ENCODE results near the gene MAGI2. TPM values are rescaled to one million over a fixed set of nuclear protein-coding genes. Genes with fewer than 3 reads are reported as not detected.

Gene MAGI2
- polyA plus RNA-seq, 3 donors from 2014 or later, result not detected

DNA sequence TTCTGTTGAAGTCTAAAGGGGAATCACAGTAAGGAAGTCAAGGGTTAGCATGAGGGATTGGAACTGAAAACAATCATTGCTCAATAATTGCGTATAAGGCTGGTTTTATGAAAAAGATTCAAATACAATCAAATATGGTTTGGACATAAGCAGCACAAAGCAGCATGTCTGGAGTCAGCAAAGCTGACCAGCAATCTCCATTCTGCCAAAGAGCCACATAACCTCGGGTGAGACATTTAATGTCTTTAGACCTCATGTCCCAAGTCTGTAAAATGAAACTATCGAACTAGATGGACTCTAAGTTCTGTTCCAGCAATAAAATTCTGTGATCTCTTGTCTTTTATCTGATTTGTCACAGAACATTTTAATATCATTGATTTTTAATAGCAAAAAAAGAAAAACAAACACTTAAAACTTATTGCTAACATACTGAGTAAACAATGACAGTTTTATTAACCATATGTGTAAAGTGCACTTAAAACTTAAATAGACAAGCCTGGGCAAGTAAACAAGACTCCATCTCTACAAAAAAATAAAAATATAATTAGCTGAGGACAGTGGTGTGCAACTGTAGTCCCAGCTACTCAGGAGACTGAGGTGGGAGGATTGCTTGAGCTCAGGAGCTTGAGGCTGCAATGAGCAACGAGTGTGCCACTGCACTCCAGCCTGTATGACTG is 217.0 kb downstream of the MAGI2 start:
- H3K4me3 Mint-ChIP-seq, result no peak overlapping the region
- H3K36me3 Mint-ChIP-seq, result peaks cover 0 to 4% (median 0%) of the 10 kb centered on the region in 3 donors
- DNase-seq, result no peak
- peaks cover 5 to 35% (median 12%) of the 10 kb centered on the region in 6 donors for H3K9me3 Mint-ChIP-seq
- peaks cover 0 to 2% (median 0%) of the 10 kb centered on the region in 3 donors for H3K27me3 Mint-ChIP-seq (ENCODE audit: low read depth in 3 of 3)
- H3K4me1 Mint-ChIP-seq, result no peaks in the 10 kb centered on the region
- H3K27ac Mint-ChIP-seq, result no peak overlapping the region

DNA sequence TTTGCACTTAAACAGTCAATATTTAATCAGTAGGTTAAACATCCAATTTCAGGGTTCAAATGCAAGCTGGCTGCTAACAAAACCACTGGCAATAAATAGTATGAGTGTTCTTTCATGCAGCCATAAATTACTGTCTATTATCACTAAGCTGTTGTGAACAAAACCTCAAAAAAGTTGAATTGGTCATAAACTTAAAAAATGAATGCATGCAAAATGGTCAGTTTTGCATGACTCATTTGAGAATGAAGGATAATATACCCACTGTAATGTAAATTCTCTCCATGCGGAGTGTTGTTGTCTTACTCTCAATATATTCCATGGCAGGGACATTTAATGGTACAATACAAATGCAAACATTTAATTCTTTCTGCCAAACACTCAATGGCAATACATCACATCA is 226.4 kb downstream of the MAGI2 start:
- H3K27ac Mint-ChIP-seq, result no peak overlapping the region
- H3K9me3 Mint-ChIP-seq, result peaks cover 4 to 42% (median 8%) of the 10 kb centered on the region in 6 donors
- H3K27me3 Mint-ChIP-seq (ENCODE audit: low read depth in 3 of 3), result no peaks in the 10 kb centered on the region
- no peak for DNase-seq
- no peaks in the 10 kb centered on the region for H3K4me1 Mint-ChIP-seq
- no peaks in the 10 kb centered on the region for H3K36me3 Mint-ChIP-seq
- no peak overlapping the region for H3K4me3 Mint-ChIP-seq

DNA sequence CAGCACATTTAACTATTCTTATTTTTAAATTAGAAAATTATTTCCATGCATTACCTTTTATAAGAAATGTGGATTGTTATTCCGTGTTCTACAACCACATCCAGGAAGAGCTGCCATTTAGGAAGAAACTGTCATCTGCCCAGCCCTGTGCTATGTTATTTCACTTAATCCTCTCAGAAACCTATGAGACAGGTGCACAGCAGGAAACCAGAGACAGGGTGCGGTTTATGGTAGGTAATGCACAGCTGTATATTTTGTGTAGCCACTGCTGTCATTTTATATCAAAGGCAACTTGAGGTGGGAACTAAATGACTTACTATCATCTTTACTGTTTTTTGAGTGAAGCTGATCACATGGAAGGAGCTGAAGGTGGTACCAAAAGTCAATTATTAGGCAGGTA is 232.3 kb downstream of the MAGI2 start:
- Mint-ChIP-seq H3K9me3 (peaks cover 0 to 38% (median 7%) of the 10 kb centered on the region in 6 donors), H3K27ac (no peak overlapping the region), H3K27me3 (ENCODE audit: low read depth in 3 of 3) (no peaks in the 10 kb centered on the region), H3K4me1 (no peaks in the 10 kb centered on the region), H3K36me3 (no peaks in the 10 kb centered on the region), H3K4me3 (no peak overlapping the region)
- DNase-seq, result no peak

DNA sequence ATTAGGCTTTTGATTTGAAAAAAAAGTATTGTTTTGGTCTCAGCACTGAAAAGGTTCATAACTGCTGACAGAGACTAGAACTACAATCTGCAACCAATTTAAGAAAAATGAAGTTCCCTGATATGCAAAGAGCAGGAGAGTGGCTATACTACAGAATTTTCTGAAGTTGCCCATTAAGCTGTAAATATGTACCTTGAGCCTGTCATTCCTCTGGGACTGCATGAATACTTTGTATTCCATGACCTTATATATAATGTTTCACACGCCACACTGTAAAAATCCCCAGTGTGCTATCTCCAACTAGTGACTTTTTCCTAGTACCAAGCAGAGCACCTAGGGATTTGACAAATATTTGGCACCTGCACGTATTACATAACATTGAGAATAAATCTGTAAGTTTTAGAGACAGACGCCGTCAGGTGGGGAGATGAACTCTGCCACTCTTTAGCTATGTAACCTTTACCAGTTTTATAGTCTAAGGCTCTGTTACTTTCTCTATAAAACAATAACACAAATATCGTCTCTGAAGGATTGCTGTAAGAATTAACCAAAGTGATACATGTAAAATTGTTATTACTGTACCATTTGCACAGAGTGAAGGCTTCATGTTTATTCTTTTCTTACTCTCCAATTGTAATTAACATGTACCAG is 235.4 kb downstream of the MAGI2 start:
- DNase-seq, result no peak
- no peaks in the 10 kb centered on the region for H3K4me1 Mint-ChIP-seq

DNA sequence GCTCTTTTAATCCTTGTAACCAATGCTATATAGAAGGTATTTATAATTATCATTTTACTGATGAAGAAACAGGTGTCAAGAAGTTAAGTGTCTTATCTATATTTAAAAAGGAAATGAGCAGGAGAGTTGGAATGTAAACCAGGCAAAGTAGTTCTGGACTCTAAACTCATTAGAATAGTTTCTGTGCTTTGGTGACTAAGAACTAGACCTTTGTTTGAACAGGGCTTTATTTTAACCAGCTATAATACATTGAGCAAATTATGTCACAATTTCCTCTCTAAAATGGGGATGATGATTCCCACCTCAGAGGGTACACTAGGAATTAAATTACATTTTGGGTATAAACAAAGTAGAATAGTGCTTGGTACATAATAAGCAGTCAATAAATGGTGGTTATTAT is 236.0 kb downstream of the MAGI2 start:
- H3K36me3 Mint-ChIP-seq, result peaks cover 0 to 4% (median 0%) of the 10 kb centered on the region in 3 donors
- H3K27me3 Mint-ChIP-seq (ENCODE audit: low read depth in 3 of 3), result no peaks in the 10 kb centered on the region

More for the DNA sequence above, 235.4 kb downstream of the MAGI2 start:
- Mint-ChIP-seq H3K27me3 (ENCODE audit: low read depth in 3 of 3) (no peaks in the 10 kb centered on the region), H3K9me3 (peaks cover 3 to 36% (median 9%) of the 10 kb centered on the region in 6 donors), H3K27ac (no peak overlapping the region), H3K4me3 (no peak overlapping the region), H3K36me3 (peaks cover 0 to 4% (median 0%) of the 10 kb centered on the region in 3 donors)

DNA sequence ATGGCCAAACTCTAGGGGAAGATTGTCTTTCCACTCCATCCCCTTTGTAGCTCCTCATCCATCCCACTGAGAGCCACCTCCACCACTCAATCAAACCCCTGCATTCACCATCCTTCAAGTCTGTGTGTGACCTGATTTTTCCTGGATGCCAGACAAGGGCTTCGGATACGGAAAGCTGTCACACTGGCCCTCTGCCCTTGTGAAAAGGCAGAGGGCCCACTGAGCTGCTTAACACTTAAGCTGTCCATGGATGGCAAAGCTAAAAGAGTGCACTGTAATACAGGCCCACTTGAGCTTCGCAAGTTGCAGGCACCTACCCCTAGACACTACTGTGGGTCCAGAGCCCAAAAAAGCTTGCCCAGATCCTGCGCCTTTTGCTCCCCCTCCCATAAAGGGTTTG is 237.2 kb downstream of the MAGI2 start:
- H3K27ac Mint-ChIP-seq, result no peak overlapping the region
- H3K4me3 Mint-ChIP-seq, result no peak overlapping the region
- H3K4me1 Mint-ChIP-seq, result no peaks in the 10 kb centered on the region
- H3K9me3 Mint-ChIP-seq, result peaks cover 2 to 30% (median 10%) of the 10 kb centered on the region in 6 donors
- H3K27me3 Mint-ChIP-seq (ENCODE audit: low read depth in 3 of 3), result no peaks in the 10 kb centered on the region
- peaks cover 0 to 4% (median 0%) of the 10 kb centered on the region in 3 donors for H3K36me3 Mint-ChIP-seq
- no peak for DNase-seq

More for the DNA sequence above, 236.0 kb downstream of the MAGI2 start:
- Mint-ChIP-seq H3K27ac (no peak overlapping the region), H3K9me3 (peaks cover 3 to 36% (median 11%) of the 10 kb centered on the region in 6 donors), H3K4me3 (no peak overlapping the region), H3K4me1 (no peaks in the 10 kb centered on the region)
- DNase-seq, result no peak

DNA sequence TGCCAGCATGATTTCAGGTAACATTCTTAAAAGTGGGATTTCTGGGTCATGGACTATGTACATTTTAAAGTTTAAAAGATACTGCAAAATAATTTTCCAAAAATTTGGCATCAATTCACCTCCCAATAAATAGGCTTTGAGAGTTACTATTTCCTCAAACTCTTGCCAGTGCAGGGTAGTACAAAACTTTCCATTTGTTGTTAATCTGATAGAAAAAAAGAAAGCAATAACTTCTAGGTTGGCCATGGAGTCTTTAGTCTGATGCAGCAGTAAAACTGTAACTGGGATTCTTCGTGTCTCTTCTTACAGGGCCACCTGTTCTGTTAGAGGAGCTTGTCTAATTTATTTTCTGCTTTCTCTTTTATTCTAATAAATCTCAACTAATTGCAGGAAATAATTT is 241.1 kb downstream of the MAGI2 start:
- H3K4me1 Mint-ChIP-seq, result no peaks in the 10 kb centered on the region
- H3K27ac Mint-ChIP-seq, result no peak overlapping the region
- no peak for DNase-seq
- H3K9me3 Mint-ChIP-seq, result peaks cover 8 to 46% (median 12%) of the 10 kb centered on the region in 6 donors
- H3K4me3 Mint-ChIP-seq, result no peak overlapping the region
- H3K36me3 Mint-ChIP-seq, result peaks cover 0 to 4% (median 0%) of the 10 kb centered on the region in 3 donors
- H3K27me3 Mint-ChIP-seq (ENCODE audit: low read depth in 3 of 3), result no peaks in the 10 kb centered on the region

DNA sequence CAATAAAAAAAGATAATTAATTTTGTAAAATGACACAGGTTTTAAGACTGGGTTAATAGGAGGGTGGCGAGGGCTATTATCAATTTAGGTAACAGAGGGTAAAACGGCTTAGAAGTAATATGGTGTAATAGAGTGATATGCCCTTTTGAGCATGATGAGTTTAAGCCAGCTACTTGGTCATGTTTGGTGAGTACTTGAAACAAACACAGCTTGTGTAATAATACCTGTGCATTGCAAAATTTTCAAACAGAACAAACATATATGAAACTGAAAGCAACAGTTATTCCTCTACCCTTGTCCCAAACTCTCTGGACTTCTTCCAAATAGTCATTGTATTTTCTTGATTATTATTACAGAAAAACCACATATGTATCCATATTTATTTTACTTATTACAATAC is 241.7 kb downstream of the MAGI2 start:
- Mint-ChIP-seq H3K9me3 (peaks cover 8 to 45% (median 13%) of the 10 kb centered on the region in 6 donors), H3K27me3 (ENCODE audit: low read depth in 3 of 3) (peaks cover 0 to under 1% (median 0%) of the 10 kb centered on the region in 3 donors), H3K27ac (no peak overlapping the region), H3K4me3 (no peak overlapping the region), H3K4me1 (no peaks in the 10 kb centered on the region), H3K36me3 (peaks cover 0 to 4% (median 0%) of the 10 kb centered on the region in 3 donors)
- DNase-seq, result no peak

DNA sequence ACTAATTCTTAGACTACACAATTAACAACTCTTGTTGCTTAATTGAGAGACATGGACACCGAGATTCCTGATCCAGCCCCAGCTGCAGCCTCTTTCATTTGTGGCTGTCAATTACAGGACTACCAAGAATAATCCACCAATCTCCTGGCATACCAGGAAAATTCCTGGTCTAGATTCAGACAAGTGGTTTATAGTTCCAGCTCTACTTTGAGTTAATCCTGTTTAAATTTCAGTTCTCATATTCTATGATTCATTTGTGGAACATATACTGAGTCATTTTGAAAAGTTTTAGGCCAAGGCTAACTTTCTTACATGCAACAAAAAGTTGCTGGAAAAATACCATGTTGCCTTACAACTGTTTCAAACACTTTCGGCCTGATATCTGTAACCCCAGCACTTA is 253.5 kb downstream of the MAGI2 start:
- no peaks in the 10 kb centered on the region for H3K4me1 Mint-ChIP-seq
- DNase-seq, result no peak
- peaks cover 5 to 37% (median 14%) of the 10 kb centered on the region in 6 donors for H3K9me3 Mint-ChIP-seq
- H3K27ac Mint-ChIP-seq, result no peak overlapping the region
- peaks cover 0 to 1% (median 1%) of the 10 kb centered on the region in 3 donors for H3K27me3 Mint-ChIP-seq (ENCODE audit: low read depth in 3 of 3)
- no peak overlapping the region for H3K4me3 Mint-ChIP-seq
- H3K36me3 Mint-ChIP-seq, result no peaks in the 10 kb centered on the region

DNA sequence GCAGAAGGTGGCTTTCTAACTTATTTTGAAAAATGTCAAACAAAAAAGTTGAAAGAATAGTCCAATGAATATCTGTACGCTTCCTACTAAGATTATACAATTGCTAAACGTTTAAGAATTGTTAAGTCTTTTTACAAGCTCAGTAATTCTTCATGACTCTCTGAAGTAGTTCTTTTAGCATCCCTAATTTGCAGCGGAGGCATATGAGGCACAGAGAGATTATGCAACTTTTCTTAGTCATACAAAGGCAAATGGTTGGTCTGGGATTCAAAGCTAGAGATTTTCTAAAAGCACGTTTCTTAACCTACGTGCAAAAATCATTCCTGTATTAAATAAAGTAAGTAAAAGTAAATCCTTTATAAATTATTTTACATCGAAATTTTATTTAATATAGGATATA is 254.2 kb downstream of the MAGI2 start:
- H3K9me3 Mint-ChIP-seq, result peaks cover 5 to 32% (median 10%) of the 10 kb centered on the region in 6 donors
- H3K36me3 Mint-ChIP-seq, result no peaks in the 10 kb centered on the region
- H3K27me3 Mint-ChIP-seq (ENCODE audit: low read depth in 3 of 3), result peaks cover 0 to 1% (median 1%) of the 10 kb centered on the region in 3 donors
- no peak overlapping the region for H3K4me3 Mint-ChIP-seq
- H3K27ac Mint-ChIP-seq, result no peak overlapping the region
- DNase-seq, result no peak
- H3K4me1 Mint-ChIP-seq, result no peaks in the 10 kb centered on the region

DNA sequence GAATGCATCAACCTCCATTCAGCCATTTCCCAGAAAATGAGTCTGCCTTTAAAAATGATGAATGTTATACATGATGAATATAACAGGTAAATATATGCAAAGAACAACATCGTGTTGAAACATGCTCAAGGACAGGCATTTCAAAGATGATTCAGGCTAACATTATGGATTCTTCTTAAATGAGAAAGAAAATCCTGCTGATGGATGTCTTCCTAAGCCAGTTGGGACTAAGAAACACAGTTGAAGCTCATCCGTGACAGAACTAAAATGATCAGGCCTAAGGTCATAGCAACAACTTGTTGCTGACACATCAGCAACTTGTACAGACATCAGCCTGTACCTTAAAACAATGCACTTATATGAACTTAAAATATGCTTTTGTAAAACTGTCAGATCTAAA is 267.9 kb downstream of the MAGI2 start:
- Mint-ChIP-seq H3K27ac (no peak overlapping the region), H3K27me3 (ENCODE audit: low read depth in 3 of 3) (peaks cover 0 to 2% (median 1%) of the 10 kb centered on the region in 3 donors), H3K36me3 (no peaks in the 10 kb centered on the region), H3K9me3 (peaks cover 3 to 23% (median 10%) of the 10 kb centered on the region in 6 donors), H3K4me3 (no peak overlapping the region), H3K4me1 (no peaks in the 10 kb centered on the region)
- DNase-seq, result no peak

DNA sequence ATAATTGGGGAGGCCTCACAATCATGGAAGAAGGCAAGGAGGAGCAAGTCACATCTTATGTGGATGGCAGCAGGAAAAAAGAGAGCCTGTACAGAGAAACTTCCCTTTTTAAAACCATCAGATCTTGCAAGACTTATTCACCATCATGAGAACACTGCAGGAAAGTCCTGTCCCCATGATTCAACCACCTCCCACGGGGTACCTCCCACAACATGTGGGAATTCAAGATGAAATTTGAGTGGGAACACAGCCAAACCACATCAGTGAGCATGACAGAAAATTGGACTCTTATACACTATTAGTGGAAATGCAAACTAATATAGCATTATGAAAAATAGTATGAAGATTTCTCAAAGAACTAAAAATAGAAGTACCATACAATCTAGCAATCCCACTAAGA is 271.2 kb downstream of the MAGI2 start:
- no peak overlapping the region for H3K27ac Mint-ChIP-seq

DNA sequence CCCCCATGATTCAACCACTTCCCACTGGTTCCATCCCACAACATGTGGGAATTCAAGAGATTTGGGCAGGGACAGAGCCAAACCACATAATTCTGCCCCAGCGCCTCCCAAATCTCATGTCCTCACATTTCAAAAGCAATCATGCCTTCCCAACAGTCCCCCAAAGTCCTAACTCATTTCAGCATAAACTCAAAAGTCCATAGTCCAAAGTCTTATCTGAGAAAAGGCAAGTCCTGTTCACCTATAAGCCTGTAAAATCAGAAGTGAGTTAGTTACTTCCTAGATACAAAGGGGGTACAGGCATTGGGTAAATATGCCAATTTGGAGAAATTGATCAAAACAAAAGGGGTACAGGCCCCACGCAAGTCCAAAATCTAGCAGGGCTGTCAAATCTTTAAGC is 272.9 kb downstream of the MAGI2 start:
- Mint-ChIP-seq H3K4me3 (no peak overlapping the region), H3K4me1 (no peaks in the 10 kb centered on the region), H3K27me3 (ENCODE audit: low read depth in 3 of 3) (no peaks in the 10 kb centered on the region), H3K27ac (no peak overlapping the region), H3K36me3 (no peaks in the 10 kb centered on the region), H3K9me3 (peaks cover 3 to 34% (median 15%) of the 10 kb centered on the region in 6 donors)
- DNase-seq, result no peak

More for the DNA sequence above, 271.2 kb downstream of the MAGI2 start:
- Mint-ChIP-seq H3K9me3 (peaks cover 3 to 34% (median 15%) of the 10 kb centered on the region in 6 donors), H3K4me1 (no peaks in the 10 kb centered on the region), H3K36me3 (no peaks in the 10 kb centered on the region), H3K27me3 (ENCODE audit: low read depth in 3 of 3) (no peaks in the 10 kb centered on the region), H3K4me3 (no peak overlapping the region)
- DNase-seq, result no peak

DNA sequence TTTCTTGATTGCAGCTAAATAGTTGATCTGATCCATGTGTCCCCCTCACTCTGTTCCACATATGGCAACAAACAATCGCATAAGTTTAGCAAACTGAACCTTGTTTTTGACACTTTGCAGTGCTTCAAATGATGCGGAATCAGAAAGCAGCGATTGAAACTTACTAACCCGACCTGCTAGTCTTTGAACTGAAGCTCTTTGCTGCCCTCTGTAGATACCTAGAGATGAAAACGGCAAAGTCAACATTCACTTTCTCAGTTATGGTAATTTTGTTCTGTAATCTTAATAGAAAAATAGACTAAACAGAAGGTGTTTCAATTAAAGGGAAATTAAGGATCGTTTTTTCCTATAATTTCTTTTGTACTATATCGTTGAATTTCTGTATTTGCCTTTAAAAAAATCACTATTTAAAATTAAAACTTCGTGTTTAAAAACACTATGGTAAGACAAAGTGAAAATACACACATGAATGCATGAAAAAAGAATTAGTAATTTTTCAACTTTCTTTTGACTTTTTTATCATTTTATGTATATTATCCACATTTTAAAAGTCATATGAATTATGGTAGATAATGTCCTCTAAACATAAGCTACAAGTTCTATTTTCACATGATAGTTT is 276.5 kb downstream of the MAGI2 start:
- no peaks in the 10 kb centered on the region for H3K27me3 Mint-ChIP-seq (ENCODE audit: low read depth in 3 of 3)
- H3K4me3 Mint-ChIP-seq, result no peak overlapping the region
- H3K27ac Mint-ChIP-seq, result no peak overlapping the region
- peaks cover 3 to 23% (median 13%) of the 10 kb centered on the region in 6 donors for H3K9me3 Mint-ChIP-seq
- no peaks in the 10 kb centered on the region for H3K4me1 Mint-ChIP-seq
- H3K36me3 Mint-ChIP-seq, result no peaks in the 10 kb centered on the region
- DNase-seq, result no peak

All from immature natural killer cell (primary cell).